SK-N-MC (cell line): ENCODE data around the gene TSPAN7.

Source experiments
- EZH2 ChIP-seq: fragments of 200-600 bp; sonication (generic); IDR thresholded peaks from one replicate; pipeline ENCODE4 v1.6.1; 2017; ENCODE audit warnings: antibody characterized with exemption
- FOXP2 ChIP-seq: optimal IDR thresholded peaks from 2 replicates; pipeline ENCODE3; 2011; ENCODE audit warnings: mild to moderate bottlenecking, moderate library complexity; ENCODE audit not compliant: insufficient read depth; ENCODE audit errors: extremely low read length, control extremely low read depth

- TF ChIP-seq EZH2 (no peak), FOXP2 (no peak)
Observed at GRCh38 chrX:38639730-38640129, 78.4 kb downstream of the TSPAN7 start.
